HG02623 (cell line): Measurements from ENCODE around the gene CSNK2A1.

Experiments
- ATAC-seq: cut with Tn5 transposase; IDR thresholded peaks from one replicate; pipeline ENCODE4 v1.9.1; 2021; ENCODE audit warnings: moderate library complexity; ENCODE audit not compliant: unreplicated experiment

CSNK2A1 gene

DNA sequence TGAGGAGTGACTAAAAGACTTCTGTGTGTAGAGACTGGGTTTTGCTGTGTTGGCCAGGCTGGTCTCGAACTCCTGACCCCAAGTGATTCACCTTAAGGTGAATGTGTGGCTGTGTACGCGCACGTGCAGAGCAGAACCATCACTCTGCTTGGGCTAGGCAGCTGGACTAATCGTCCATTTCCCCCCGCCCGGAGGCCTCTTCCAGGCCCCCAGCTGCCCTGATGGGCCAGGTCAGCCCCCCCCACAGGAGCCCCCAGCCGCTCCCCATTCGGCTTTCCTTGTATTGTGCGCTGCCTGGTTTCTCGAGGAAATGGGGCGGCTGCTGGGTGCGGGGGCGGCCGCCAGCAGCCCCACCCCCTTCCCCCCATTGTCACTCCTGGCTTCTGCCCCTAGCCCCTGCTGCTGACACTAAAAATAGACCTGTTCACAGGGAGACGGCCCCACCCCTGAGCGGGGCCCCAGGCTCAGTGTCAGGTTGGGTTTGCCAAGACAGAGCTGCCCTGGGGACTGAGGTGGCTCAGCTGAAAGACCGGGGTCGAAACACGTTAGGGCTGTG lies 24.6 kb upstream of the CSNK2A1 start:
- ATAC-seq = no peak

DNA sequence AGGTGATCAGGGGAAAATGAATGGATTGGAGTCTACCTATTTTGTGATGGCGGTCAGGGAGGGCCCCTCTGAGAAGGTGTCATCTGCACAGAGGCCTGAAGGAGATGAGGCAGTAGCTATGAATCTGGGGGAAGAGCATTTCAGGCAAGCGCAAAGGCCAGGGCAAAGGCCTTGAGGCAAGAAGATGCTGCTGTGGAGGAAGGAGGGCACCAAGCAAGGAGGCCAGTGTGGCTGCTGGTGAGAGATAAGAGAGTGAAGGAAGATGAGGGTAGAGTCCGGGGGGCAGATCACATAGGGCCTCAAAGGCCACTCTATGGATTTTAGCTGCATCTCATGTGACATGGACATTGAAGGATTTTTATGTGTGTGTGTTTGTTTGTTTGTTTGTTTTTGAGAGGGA lies 20.6 kb upstream of the CSNK2A1 start:
- ATAC-seq = no peak

DNA sequence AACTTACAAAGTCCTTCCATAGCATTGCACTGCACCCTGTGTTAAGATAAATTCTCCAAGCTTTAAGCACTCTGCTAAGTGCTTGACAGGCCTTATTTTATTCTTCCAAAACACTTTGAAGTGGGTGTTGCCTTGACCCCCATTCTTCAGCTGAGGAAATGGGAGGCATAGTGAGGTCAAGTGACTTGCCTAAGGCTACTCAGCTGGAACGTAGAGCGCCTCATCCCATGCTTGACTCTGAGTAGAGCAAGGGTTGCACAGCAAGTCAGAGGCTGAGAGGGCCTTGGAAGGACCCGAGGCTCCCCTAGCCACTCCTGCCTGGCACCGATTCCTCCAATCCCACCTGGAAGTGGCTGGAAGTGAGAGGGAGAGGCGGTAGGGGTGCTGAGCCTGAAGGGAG lies 19.6 kb upstream of the CSNK2A1 start:
- ATAC-seq = no peak

DNA sequence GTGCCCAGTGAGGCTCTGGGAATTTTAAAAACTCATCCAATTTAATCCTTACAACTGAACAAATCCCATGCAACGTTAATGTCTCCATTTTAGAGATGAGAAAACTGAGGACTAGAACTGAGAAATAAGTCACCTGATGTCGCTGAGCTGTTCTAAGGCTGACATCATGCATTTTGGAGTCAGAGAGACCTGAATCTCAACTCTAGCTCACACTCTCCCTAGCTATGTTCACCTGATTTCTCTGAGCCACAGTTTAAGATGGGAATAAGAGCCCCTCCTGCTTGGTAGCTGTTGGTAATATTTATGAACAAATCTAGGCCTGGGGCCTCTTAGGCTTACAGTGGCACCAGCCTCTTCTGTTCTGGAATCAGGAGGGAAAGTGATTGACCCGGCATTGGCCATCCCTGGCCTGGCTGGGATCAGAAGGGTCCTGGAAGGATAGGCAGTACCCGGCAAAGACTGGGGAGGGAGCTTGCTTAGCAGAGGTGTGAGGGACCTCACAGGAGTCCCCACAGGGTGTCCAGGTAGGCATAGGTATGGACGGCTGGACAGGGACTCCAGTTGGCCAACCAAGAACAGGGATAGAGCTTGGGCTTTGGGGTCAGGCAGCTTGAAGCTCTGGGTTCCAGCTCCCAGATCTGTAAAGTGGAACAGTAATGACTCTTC lies 18.8 kb upstream of the CSNK2A1 start:
- no peak for ATAC-seq

DNA sequence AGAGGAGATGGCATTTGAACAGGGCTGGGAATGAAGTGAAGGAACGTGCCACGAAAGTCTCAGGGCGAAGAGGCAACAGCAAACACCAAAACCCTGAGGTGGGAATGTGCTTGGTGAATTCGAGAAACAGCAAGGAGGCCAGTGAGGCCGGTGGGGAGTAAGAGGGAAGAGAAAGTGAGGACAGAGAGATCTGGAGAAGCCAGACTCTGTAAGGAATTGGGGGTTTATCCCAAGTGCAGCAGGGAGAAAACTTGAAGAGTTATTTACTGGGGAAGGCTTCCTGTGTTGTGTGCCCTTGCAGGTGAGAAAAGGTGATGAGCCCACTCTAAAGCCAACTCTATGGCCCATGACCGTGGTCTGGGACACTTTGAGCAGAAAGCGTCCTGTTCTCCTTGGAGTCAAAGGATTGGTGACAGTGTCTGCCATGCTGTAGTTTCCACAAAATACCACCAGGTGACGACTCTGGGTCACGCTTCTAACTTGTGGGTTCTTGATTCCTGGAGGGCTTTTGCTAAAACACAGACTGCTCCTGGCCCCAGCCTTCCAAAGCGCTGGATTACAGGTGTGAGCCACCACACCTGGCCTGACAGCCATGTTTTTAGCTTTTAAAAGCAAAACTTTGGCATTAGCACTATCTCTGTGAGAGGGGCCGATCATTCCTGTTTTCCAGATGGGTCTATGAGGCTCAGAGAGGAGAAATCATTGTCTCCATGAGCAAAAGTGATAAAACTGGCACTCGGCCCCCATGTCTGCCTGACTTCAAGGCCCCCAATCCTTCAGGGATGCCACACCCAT lies 18.0 kb upstream of the CSNK2A1 start:
- ATAC-seq = no peak

DNA sequence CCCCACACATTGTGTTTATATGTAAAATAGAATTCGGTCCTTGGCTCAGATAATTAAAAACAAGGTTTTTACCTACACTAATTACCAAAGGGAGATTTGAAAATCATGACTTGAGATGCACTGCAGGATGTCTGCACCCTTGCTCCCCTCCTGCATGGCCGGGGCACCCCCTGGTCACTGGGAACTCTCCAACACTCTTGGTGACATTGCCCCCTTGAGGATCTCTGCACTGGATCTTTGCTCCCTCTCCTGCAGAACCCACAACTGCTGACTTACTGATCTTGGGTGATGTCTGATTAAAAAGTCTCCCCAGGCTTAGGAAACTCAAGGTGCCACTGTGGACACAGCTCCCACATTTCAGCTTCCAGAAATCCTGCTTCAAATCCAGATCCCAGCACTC lies 17.1 kb upstream of the CSNK2A1 start:
- no peak for ATAC-seq

DNA sequence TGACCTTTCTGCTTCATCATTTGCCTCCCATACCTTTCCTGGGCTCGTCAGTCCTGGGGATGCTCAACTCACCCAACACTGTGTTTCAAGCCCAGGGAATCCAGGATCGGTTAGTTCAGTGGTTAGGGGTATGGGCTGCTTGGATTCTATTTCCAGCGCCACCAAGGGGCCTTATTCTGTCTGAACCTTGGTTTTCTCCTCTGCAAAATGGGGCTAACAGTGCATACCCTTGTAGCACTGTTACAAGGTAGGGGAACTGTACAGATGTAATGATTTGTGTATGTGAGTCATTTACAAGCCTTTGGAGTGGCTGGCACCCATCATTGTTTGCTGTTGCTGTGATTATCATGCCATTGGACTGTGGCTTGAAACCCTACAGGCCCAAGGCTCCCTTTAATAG lies 14.5 kb upstream of the CSNK2A1 start:
- ATAC-seq = no peak

DNA sequence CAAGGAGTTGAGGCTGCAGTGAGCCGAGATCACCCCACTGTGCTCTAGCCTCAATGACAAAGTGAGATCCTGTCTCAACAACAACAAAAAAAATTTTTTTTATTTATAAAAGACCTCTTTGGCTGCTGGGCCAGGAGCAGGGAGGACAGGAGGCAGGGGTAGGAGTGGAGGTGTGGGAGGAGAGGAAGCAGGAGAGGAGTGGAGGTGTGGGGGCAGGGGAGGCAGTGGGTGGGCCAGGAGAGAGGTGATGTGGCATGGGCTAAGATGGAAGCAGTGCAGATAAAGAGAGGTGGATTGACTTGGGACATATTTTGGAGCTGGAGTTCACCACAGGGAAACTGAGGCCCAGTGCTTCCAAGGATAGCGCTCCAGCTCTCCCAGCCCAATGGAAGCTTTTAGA lies 13.4 kb upstream of the CSNK2A1 start:
- ATAC-seq = no peak

DNA sequence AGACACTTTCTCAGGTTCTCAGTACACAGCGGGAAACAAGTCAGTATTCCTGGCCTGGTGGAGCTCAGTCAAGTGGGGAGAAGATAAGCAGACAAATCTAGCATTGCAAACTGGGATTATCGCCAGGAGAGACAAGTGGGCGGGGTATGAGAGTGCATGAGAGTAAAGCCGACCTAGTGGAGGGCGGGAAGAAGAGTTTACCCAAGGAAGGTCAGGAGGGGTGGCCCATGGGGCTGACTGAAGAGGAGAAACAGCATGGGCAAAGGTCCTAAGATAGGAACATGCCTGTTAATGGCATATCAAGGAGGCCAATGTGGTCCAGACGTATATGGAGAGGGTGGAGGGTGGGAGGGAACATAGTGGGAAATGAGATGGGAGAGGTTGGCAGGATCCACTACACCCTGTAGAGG lies 12.4 kb upstream of the CSNK2A1 start:
- no peak for ATAC-seq

DNA sequence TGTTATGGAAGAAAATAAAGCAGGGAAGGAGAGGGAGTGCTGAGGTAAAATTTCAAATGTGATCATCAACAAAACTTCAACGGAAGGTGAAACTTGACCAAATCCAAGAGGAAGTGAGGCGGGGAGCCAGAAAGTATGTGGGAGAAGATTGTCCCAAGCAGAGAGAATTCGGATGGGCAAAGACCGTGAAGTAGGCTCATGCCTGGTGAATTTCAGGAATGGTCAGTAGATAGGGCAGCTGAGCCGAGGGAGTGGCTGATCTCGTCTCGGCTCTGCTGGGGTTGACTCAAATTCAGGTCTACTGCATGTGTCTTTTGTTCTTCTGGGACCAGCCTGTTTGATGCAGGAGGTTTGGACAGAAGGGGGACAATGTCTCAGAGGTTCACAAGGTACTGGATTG lies 7.0 kb upstream of the CSNK2A1 start:
- no peak for ATAC-seq

DNA sequence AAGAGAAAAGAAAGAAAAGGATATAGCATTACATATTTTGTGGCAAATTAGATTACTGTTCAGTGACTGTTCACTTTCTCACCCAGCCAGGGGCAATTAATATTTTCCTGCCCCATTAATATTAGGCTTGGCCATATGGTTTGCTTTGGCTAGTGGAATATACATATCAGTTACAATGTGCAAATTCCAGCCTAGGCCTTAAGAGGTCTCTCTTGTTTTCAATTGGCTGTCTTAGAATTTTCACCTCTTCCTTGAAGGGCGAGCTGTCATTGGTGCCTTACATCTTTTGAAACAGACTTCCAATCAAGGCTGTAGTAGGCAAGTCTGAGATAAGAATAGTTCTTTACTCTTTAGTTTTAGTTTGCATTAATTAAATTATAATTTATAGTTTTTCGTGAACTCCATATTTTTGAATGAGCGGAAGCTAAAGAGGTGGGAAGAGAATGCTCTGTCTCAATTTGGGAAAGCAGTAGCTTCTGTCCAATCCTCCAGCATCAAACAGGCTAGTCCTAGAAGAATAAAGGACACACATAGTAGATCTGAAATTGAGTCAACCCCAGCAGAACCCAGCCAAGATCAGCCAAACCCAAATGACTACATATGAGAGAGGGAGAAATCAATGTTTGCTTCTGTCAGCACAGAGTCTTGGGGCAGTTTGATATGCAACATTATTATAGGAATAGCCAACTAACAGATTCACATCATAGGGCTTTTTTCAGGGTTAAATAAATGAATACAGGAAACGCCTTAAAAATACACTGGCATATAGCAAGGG lies 6.3 kb upstream of the CSNK2A1 start:
- no peak for ATAC-seq

DNA sequence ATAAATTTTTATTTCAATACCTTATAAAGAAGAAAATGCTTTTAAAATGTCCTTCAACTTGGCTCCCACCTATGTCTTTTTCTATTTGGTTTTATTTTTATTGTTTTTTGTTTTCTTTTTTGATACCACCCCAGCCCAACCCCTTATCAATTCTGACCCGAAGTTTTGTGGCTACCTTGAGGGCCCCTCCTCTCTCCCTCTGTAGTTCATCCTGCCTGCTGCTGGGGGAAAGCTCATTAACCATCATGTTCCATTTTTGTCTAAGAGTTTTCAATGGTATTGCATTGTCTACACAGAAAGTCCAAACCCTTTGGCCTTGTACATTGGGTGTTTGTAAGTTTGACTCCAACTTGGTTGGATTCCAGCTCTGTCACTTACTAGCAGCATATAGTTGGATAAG lies 5.3 kb upstream of the CSNK2A1 start:
- no peak for ATAC-seq

DNA sequence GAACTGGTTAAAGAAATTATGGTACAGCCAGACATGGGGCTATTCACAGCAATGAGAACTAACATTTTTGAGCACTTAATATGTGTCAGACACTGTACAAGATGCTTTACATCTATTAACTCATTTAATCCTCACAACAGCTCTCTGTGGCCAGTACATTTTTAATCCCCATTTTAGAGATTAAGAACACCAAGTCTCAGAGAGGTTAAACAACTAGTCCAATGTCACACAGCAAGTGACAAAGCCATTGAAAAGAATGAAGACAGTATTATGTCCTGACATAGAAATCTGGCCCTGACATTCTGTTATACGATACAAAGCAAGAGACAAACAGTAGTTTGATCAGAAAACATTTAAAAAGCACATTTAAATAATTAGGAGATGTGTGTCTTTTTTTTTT lies 3.8 kb upstream of the CSNK2A1 start:
- ATAC-seq = no peak

DNA sequence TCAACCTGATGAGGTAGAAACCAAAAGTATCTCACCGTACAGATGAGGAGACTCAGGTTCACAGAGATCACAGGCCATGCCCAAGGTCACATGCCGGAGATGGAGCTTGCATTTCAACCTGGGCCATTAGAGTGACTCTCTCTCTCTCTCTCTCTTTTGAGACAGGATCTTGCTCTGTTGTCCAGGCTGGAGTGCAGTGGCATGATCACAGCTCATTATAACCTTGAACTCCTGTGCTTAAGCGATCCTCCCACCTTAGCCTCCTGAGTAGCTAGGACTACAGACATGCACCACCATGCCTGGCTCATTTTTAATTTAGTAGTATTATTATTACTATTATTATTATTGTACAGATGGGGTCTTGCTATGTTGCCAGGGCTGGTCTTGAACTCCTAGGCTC lies 2.8 kb upstream of the CSNK2A1 start:
- ATAC-seq = no peak

DNA sequence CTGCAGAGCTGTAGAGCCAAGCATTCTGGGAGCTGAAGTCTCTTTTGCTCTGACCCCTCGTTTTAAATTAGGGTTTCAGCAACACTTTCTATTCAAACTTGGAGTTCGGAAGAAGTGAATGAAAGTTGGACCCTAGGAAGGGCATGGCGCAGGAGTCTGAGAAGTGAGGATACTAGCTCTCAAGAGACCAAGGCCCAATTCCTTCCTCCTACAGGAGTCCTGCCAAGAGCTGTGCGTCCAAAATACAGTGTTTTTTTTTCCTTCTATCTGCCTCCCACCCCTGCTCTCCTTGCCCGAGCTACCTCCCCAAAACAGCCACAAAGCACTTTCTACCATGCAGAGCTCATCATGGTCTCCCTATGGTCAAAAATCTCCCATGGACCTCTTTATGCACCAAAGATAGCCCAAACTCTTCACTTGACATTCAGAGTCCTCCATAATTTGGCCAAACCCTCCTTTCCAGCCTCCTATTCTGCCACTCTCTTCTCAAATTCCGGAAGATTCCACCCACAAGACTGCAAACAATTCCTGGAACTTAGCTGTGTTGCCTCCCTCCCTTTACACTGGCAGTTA lies 649 bp upstream of the CSNK2A1 start:
- ATAC-seq = no peak

DNA sequence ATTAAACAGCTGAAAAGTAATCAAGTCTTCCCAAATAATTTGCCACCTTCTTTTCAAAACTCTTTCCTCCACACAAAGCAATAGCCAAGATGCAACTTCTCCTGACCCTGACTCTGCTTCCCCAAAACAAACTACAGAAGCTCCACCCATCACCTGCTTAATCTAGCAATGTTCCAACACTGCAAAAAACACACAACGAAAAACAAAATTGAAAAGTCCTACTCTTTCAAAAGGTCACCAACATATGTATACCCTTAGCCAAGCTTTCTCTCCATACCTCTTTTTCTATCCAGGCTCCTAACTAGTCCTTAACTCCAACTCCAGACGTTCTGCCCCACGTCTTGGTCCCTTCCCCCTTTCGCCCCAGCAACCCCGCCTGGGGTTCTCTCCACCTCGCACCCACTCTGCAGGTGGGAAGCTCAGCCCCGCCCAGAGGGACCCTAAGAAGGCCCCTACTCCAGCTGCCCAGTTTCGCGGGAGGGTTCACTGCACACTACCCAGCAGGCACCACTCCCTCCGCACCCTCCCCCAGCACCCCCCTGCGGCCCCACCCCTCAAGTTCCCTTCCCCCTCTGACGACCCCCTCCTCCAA lies 717 bp downstream of the CSNK2A1 start:
- ATAC-seq = peak; percentile 6

DNA sequence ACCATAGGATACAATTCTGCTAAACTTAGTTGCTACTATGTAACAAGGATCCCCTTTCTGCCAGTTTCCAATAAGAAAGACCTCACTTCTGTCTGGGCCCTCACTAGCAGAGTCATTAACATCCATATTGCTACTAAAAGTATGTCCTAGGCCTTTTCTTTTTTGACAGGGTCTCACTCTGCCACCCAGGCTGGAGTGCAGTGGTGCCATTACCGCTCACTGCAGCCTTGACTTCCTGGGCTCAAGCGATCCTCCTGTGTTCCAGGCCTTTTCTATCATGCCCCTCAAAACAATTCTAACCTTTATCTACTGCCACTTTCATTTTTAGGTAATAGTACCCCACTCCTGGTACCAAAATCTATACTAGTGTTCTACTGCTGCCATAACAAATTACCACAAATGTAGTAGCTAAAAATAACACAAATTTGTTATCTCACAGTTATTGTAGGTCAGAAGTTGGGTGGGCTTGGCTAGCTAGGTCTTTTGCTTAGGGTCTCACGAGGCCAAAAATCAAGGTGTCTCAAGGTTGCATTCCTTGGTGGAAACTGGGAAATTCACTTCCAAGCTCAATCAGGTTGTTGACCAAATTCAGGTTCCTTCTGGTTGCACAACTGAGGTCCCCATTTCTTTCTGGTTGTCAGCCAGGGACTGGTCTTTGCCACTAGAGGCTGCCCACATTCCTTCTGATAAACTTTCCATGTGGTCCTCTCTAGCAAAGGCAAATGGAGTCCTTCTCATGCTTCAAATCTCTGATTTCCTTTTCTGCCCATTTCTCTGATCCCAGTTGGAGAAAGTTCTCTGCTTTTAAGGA lies 3.0 kb downstream of the CSNK2A1 start:
- no peak for ATAC-seq

DNA sequence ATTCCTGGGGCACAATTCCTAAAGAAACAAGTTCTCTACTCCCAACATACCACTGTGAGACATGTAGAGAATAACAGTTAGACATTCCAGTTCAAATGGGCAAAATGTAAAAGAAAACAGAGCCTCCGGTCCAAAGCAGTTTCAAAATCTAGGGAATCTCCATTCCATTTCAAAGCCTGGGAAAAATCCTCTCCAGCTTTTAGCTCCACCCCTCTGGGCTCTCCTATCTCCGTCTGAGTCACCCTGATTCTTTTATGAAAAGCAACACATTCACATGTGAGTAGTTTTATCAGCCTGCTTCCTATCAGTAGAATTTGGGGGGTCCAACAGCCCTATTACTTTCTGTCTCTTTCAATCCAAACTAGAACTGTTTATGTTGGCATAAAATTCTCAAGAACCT lies 3.7 kb downstream of the CSNK2A1 start:
- ATAC-seq = no peak

DNA sequence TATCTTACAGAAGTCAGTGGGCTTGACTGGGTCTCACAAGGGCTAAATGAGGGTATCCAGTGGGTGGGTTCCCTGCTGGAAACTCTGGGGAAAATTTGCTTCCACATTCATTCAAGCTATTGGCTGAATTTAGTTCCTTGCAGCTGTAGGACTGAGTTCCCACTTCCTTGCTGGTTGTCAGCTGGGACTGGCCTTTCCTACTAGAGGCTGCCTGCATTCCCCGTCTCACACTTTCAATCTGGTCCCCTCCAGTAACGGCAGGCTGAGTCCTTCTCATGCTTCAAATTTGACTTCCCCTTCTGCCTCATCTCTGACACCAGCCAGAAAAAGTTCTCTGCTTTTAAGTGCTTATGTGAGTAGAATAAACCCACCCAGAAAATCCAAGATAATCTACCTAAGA lies 4.4 kb downstream of the CSNK2A1 start:
- ATAC-seq = no peak

DNA sequence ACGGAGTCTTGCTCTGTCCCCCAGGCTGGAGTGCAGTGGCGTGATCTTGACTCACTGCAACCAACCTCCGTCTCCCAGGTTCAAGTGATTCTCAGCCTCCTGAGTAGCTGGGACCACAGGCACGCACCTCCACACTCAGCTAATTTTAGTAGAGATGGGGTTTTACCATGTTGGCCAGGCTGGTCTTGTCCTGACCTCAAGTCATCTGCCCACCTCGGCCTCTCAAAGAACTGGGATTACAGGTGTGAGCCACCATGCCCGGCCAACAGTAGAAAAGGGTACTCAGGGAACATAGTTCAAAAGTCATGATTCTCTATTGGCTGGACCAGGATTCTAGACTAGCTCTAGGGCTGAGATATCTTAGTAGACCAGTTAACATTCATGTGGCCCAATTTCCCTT lies 5.6 kb downstream of the CSNK2A1 start:
- ATAC-seq = no peak
